Gastrocnemius medialis (tissue), 4 donors: ENCODE measurements around the gene ENOX1. TPM values are rescaled to one million over a fixed set of nuclear protein-coding genes. Genes with fewer than 3 reads are reported as not detected.
A peak's percentile ranks its signal among the peaks of the same experiment; 100 is the strongest.

Experiments used
- ATAC-seq, 2 donors: fragments of 150-250 bp; one replicate each; pipeline ENCODE4 v1.9.1; 2016
- DNase-seq, 2 donors: peaks; one replicate each; pipeline ENCODE4 v3.0.0-alpha.2; 2019
- H3K27ac ChIP-seq, 4 donors: fragments of 200-600 bp; sonication (generic); 1 replicate in 1 of 4; 2 replicates in 3 of 4; pipeline ENCODE4 v1.5.1; 2016 to 2018; ENCODE audit warnings: mild to moderate bottlenecking in 2 of 4, moderate library complexity in 1 of 4
- H3K27me3 ChIP-seq, 3 donors: fragments of 200-600 bp; sonication (generic) in 2 of 3; 1 replicate in 1 of 3; 2 replicates in 2 of 3; pipeline versions ENCODE4 v1.5.1 to v1.6.0; 2016 to 2019; ENCODE audit warnings: mild to moderate bottlenecking in 1 of 3, moderate library complexity in 1 of 3
- H3K36me3 ChIP-seq, 2 donors: fragments of 200-600 bp; sonication (generic) in 1 of 2; one replicate each; pipeline ENCODE4 v1.5.1; 2017 to 2018
- H3K4me1 ChIP-seq, 2 donors: fragments of 200-600 bp; sonication (generic) in 1 of 2; one replicate each; pipeline ENCODE4 v1.5.1; 2016 to 2017; ENCODE audit warnings: mild to moderate bottlenecking in 2 of 2
- H3K4me3 ChIP-seq, 4 donors: fragments of 200-600 bp; sonication (generic) in 3 of 4; 1 replicate in 1 of 4; 2 replicates in 3 of 4; pipeline ENCODE4 v1.5.1; 2016 to 2019; ENCODE audit warnings: mild to moderate bottlenecking in 2 of 4
- H3K9me3 ChIP-seq, 3 donors: fragments of 200-600 bp; sonication (generic) in 2 of 3; 1 replicate in 1 of 3; 2 replicates in 2 of 3; pipeline ENCODE4 v1.5.1; 2016 to 2019
- POLR2A ChIP-seq, 2 donors: fragments of 450-650 bp; IDR thresholded peaks; one replicate each; pipeline ENCODE4 v1.6.1; 2017; ENCODE audit warnings: antibody characterized with exemption in 2 of 2, mild to moderate bottlenecking in 2 of 2, moderate library complexity in 2 of 2
- in situ Hi-C, 4 donors: fragments of 200-750 bp; cut with MboI; loops; one replicate each; pipeline versions ENCODE4 v1.15.0 to v1.8.0; 2017; ENCODE audit warnings: low sequenced_read_pairs in 4 of 4
- intact Hi-C: fragments of 100-400 bp; cut with DNase I; formaldehyde crosslinking; loops from one replicate; pipeline ENCODE4 v1.15.1; 2023; ENCODE audit warnings: low total_unique reads
- total RNA-seq, 4 donors: library from RNA; depleted of rRNA; stranded (reverse); fragments of >200 nt; gene quantifications; one replicate each; pipeline versions ENCODE4 v1.1.0 to v1.2.3, GENCODE V29; 2016
- TF ChIP-seq, protein P1 (sequence below), 5 experiments: fragments of 450-650 bp in 3 of 5; fragments of 200-600 bp in 2 of 5; sonication (generic) in 2 of 5; IDR thresholded peaks in 4 of 5; conservative IDR thresholded peaks in 1 of 5; 1 replicate in 4 of 5; 2 replicates in 1 of 5; pipeline ENCODE4 v1.5.1; 2016 to 2019; ENCODE audit warnings: antibody characterized with exemption in 5 of 5, mild to moderate bottlenecking in 3 of 5, moderate library complexity in 3 of 5

Gene ENOX1
- total RNA-seq, 4 donors from 2014 or later: 0.46 to 3.5 (median 1.8) TPM

DNA sequence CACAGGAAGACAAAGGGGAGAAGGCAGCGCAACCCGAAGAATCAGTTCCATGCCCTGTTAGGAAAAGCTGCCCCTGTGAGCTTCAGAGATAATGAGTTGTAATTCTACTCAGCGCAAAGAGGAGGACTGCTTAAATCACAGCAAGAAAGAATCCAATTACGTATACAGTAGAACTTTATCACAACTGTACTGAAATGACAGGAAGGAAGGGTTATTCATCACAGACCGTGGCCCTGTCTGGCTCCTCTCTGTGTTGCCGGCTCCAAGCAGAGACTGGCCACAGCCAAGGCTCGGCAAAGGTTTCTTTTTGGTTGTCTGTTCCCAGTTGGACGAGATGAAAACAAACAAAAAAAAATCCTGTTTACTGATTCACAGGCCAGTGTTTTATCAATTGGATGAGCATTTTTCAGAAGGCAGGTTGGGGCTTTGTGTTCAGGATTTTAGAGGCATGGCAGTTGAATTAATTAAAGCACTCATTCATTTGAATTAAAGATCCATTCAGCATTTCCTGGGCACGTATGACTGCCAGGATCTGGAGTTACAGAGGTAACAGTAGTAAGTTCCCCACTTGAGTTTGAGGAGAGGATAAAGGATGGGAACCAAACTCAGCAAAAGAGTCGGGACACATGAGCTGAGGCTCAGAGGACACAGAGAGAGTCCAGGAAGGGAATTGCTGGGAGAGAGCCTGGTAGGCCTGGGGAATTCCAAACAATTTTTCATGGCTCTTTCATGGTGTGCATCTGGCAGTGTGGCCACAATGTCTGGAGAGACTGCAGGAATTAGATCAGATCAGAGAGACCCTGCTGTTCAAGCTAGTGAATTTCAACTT is 422.3 kb downstream of the ENOX1 start:
- H3K27me3 ChIP-seq: no peaks in the 10 kb centered on the region
- intact Hi-C loops (loop anchor here (5.0 to 10.0 kb wide), 2 partner anchors 32 to 150 kb away; no protein-coding TSS in a partner anchor), in situ Hi-C loops (no loop called here)
- H3K4me1 ChIP-seq: peaks cover 50 to 51% of the 10 kb centered on the region in 2 donors
- TF ChIP-seq, protein P1, sequence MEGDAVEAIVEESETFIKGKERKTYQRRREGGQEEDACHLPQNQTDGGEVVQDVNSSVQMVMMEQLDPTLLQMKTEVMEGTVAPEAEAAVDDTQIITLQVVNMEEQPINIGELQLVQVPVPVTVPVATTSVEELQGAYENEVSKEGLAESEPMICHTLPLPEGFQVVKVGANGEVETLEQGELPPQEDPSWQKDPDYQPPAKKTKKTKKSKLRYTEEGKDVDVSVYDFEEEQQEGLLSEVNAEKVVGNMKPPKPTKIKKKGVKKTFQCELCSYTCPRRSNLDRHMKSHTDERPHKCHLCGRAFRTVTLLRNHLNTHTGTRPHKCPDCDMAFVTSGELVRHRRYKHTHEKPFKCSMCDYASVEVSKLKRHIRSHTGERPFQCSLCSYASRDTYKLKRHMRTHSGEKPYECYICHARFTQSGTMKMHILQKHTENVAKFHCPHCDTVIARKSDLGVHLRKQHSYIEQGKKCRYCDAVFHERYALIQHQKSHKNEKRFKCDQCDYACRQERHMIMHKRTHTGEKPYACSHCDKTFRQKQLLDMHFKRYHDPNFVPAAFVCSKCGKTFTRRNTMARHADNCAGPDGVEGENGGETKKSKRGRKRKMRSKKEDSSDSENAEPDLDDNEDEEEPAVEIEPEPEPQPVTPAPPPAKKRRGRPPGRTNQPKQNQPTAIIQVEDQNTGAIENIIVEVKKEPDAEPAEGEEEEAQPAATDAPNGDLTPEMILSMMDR (IDR thresholded peaks at IDR 0.05 in 4 of 5, conservative IDR thresholded peaks at IDR 0.05 in 1 of 5): no peak
- TF ChIP-seq POLR2A (IDR thresholded peaks at IDR 0.05): no peak
- H3K9me3 ChIP-seq: no peaks in the 10 kb centered on the region
- H3K4me3 ChIP-seq: peak overlapping the region; percentile 10 to 40 (median 22)
- ATAC-seq: peak; percentile 38 to 56
- DNase-seq: no peak
- peak overlapping the region; percentile 29 to 60 (median 52) for H3K27ac ChIP-seq
- no peaks in the 10 kb centered on the region for H3K36me3 ChIP-seq

DNA sequence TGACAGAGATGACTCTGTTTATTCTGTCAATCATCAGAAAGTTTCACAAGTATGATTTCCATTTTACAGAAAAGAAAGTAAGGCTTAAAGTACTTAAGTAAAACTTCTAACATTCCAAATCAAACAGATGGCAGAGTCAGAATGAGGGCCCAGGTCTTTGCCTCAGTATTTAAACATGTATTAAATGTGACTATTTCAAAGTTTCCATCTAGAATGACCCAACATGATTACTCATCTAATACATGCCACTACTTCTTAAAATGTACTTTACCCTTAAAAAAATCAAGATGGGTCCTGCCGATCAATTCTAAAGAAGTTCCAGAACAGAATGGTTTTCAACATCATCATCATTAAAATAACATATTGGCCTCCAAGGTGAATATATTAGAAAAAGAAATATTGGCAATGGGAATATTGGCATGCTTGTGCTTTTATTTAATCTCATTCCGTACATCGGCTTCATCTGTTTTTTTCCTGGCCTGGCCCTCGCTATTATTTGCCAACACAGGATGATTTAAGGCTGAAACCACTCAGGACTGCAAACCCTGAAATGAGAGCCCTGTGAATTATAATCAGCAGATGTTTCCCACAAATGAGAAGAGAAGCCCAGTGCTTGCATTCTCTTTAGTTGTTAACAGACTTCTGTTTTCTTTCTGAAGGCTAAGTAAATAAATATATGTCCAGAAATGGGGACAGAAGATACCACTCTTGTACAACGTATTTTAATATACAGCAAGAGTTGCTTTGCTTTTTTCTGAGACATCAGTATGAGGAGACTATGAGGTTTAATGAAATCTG is 423.4 kb downstream of the ENOX1 start:
- H3K4me3 ChIP-seq: peak overlapping the region in 2 of 4 donors; percentile 10 to 40
- in situ Hi-C loops: no loop called here
- H3K27ac ChIP-seq: peak overlapping the region; percentile 29 to 60 (median 52)

DNA sequence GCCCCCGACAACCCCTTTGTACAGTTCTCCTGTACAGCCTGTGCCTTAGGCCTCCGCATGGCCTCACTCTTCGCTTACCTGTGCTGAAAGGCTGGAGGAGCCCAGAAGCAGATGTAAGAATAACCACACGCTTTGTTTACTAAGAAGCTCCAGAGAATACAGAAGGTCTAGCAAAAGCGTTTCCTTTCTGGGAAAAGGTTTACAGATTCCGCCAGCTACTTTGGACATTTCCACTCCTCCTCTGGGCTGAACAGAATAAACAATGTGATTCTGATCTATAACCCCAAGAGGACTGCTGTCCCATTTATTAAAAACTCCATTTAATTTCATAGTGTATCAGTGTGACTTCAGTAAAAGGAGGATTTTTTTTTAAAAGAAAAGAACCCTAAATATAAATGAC is 424.2 kb downstream of the ENOX1 start:
- no peaks in the 10 kb centered on the region for H3K9me3 ChIP-seq
- H3K4me1 ChIP-seq: peaks cover 35 to 39% of the 10 kb centered on the region in 2 donors
- no peak overlapping the region for H3K27ac ChIP-seq
- no peak for ATAC-seq
- H3K27me3 ChIP-seq: no peaks in the 10 kb centered on the region
- no peak for DNase-seq
- TF ChIP-seq, protein P1 (IDR thresholded peaks at IDR 0.05 in 4 of 5, conservative IDR thresholded peaks at IDR 0.05 in 1 of 5): no peak
- intact Hi-C loops (loop anchor here (10.0 kb wide), 1 partner anchor 152 kb away; no protein-coding TSS in a partner anchor), in situ Hi-C loops (no loop called here)
- no peaks in the 10 kb centered on the region for H3K36me3 ChIP-seq
- H3K4me3 ChIP-seq: no peak overlapping the region

More for the DNA sequence above, 423.4 kb downstream of the ENOX1 start:
- TF ChIP-seq POLR2A (IDR thresholded peaks at IDR 0.05): no peak
- TF ChIP-seq, protein P1 (IDR thresholded peaks at IDR 0.05 in 4 of 5, conservative IDR thresholded peaks at IDR 0.05 in 1 of 5): no peak
- Histone ChIP-seq H3K36me3 (no peaks in the 10 kb centered on the region), H3K9me3 (no peaks in the 10 kb centered on the region), H3K4me1 (peaks cover 40 to 42% of the 10 kb centered on the region in 2 donors), H3K27me3 (no peaks in the 10 kb centered on the region)
- intact Hi-C loops: loop anchor here (10.0 kb wide), 1 partner anchor 151 kb away; no protein-coding TSS in a partner anchor
- ATAC-seq (no peak), DNase-seq (no peak)

DNA sequence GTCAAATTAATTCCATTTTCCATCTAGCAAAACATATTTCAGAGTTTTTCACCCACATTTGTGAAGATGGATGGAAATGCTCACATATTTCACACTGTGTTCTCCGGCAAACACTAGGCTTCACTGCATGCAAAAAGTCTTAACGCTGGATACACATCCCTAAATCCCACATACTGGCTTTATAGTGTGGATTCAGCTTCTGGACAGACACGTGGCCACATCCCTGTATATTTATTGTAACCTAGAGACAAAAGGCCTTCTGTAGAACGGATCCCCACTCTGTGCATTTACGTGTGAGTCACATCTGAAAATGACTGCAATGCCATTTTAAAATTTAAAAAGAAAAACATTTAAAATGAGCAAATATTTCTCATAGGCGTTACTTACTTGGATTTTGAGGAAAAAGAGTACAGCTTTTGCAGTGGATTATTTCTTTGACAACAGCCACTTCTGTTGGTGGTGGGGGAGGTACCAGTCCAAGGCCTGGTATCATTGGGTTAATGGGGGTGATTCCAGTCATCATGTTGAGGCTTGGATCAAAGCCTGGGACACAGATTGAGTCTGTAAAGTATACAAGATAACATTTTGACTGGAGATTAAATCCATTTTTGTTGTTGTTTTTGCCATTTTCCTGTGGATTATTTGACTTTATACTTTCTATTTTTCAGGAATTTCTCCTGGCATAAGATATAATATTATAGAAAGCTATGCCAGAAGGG is 425.7 kb downstream of the ENOX1 start:
- TF ChIP-seq POLR2A (IDR thresholded peaks at IDR 0.05): no peak
- TF ChIP-seq, protein P1 (IDR thresholded peaks at IDR 0.05 in 4 of 5, conservative IDR thresholded peaks at IDR 0.05 in 1 of 5): no peak
- intact Hi-C loops: loop anchor here (10.0 kb wide), 1 partner anchor 154 kb away; no protein-coding TSS in a partner anchor
- Histone ChIP-seq H3K27me3 (no peaks in the 10 kb centered on the region), H3K9me3 (no peaks in the 10 kb centered on the region), H3K27ac (no peak overlapping the region), H3K36me3 (no peaks in the 10 kb centered on the region), H3K4me3 (no peak overlapping the region), H3K4me1 (peaks cover 39 to 42% of the 10 kb centered on the region in 2 donors)
- ATAC-seq (no peak), DNase-seq (no peak)
- in situ Hi-C loops: no loop called here
